ENCODE measurements around the gene ANXA2R. TPM values are rescaled to one million over a fixed set of nuclear protein-coding genes. Genes with fewer than 3 reads are reported as not detected.

The ANXA2R gene
- polyA plus RNA-seq, 1 donor from 2014 or later, result not detected

GRCh38 chr5:43000111-43000840 lies 39.8 kb downstream of the ANXA2R start:
- Histone ChIP-seq H3K79me2 (replicated peaks; ENCODE audit: insufficient read depth, low read length) (no peaks in the 10 kb centered on the region), H3K36me3 (ENCODE audit: insufficient read depth, low read length) (no peaks in the 10 kb centered on the region), H3K9me3 (ENCODE audit: low read length) (no peaks in the 10 kb centered on the region), H3K4me2 (ENCODE audit: low read length) (no peak overlapping the region), H3K9ac (ENCODE audit: low read length) (no peak overlapping the region), H2AFZ (ENCODE audit: low read depth, low read length) (no peak overlapping the region), H3K9me2 (ENCODE audit: insufficient read depth, low read length) (no peaks in the 10 kb centered on the region), H3K27ac (ENCODE audit: low read length) (no peak overlapping the region), H3K4me3 (ENCODE audit: low read length) (peak overlapping the region; percentile 39), H4K20me1 (ENCODE audit: insufficient read depth) (no peaks in the 10 kb centered on the region), H3K27me3 (ENCODE audit: insufficient read depth, low read depth, low read length) (peaks cover 95% of the 10 kb centered on the region), H3F3A (ENCODE audit: insufficient read depth, low read length, poor library complexity, severe bottlenecking) (no peaks in the 10 kb centered on the region)
- TF ChIP-seq EP300 (conservative IDR thresholded peaks at IDR 0.05; ENCODE audit: poor library complexity, severe bottlenecking) (no peak), MXI1 (conservative IDR thresholded peaks at IDR 0.05; ENCODE audit: poor library complexity, severe bottlenecking) (no peak), EZH2 (IDR thresholded peaks at IDR 0.05; ENCODE audit: borderline replicate concordance, insufficient read depth, low read length, poor library complexity, severe bottlenecking) (no peak), CTCF (IDR thresholded peaks at IDR 0.05; ENCODE audit: poor library complexity, severe bottlenecking) (no peak)
- TF ChIP-seq, protein P1, sequence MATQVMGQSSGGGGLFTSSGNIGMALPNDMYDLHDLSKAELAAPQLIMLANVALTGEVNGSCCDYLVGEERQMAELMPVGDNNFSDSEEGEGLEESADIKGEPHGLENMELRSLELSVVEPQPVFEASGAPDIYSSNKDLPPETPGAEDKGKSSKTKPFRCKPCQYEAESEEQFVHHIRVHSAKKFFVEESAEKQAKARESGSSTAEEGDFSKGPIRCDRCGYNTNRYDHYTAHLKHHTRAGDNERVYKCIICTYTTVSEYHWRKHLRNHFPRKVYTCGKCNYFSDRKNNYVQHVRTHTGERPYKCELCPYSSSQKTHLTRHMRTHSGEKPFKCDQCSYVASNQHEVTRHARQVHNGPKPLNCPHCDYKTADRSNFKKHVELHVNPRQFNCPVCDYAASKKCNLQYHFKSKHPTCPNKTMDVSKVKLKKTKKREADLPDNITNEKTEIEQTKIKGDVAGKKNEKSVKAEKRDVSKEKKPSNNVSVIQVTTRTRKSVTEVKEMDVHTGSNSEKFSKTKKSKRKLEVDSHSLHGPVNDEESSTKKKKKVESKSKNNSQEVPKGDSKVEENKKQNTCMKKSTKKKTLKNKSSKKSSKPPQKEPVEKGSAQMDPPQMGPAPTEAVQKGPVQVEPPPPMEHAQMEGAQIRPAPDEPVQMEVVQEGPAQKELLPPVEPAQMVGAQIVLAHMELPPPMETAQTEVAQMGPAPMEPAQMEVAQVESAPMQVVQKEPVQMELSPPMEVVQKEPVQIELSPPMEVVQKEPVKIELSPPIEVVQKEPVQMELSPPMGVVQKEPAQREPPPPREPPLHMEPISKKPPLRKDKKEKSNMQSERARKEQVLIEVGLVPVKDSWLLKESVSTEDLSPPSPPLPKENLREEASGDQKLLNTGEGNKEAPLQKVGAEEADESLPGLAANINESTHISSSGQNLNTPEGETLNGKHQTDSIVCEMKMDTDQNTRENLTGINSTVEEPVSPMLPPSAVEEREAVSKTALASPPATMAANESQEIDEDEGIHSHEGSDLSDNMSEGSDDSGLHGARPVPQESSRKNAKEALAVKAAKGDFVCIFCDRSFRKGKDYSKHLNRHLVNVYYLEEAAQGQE (IDR thresholded peaks at IDR 0.05; ENCODE audit: borderline replicate concordance), result no peak

- no peak overlapping the region for H3K27ac ChIP-seq (ENCODE audit: low read length)
- no peak overlapping the region for H3K4me2 ChIP-seq (ENCODE audit: low read length)
- no peaks in the 10 kb centered on the region for H3K36me3 ChIP-seq (ENCODE audit: insufficient read depth, low read length)
- H3K4me3 ChIP-seq (ENCODE audit: low read length), result no peak overlapping the region
- no peaks in the 10 kb centered on the region for H3K79me2 ChIP-seq (replicated peaks; ENCODE audit: insufficient read depth, low read length)
- H3F3A ChIP-seq (ENCODE audit: insufficient read depth, low read length, poor library complexity, severe bottlenecking), result no peaks in the 10 kb centered on the region
- H3K9me3 ChIP-seq (ENCODE audit: low read length), result peaks cover 10% of the 10 kb centered on the region
- no peak overlapping the region for H3K9ac ChIP-seq (ENCODE audit: low read length)
- no peak overlapping the region for H2AFZ ChIP-seq (ENCODE audit: low read depth, low read length)
- H3K27me3 ChIP-seq (ENCODE audit: insufficient read depth, low read depth, low read length), result peaks cover 100% of the 10 kb centered on the region
- no peaks in the 10 kb centered on the region for H3K9me2 ChIP-seq (ENCODE audit: insufficient read depth, low read length)
- no peaks in the 10 kb centered on the region for H4K20me1 ChIP-seq (ENCODE audit: insufficient read depth)
- no peak for TF ChIP-seq POLR2AphosphoS5 (IDR thresholded peaks at IDR 0.05)
- TF ChIP-seq TAF1 (IDR thresholded peaks at IDR 0.05; ENCODE audit: low read depth), result no peak
- TF ChIP-seq SMC3 (conservative IDR thresholded peaks at IDR 0.05; ENCODE audit: poor library complexity), result no peak
- no peak for TF ChIP-seq EZH2 (IDR thresholded peaks at IDR 0.05; ENCODE audit: borderline replicate concordance, insufficient read depth, low read length, poor library complexity, severe bottlenecking)
- TF ChIP-seq MXI1 (conservative IDR thresholded peaks at IDR 0.05; ENCODE audit: poor library complexity, severe bottlenecking), result no peak
- TF ChIP-seq CTCF (IDR thresholded peaks at IDR 0.05; ENCODE audit: poor library complexity, severe bottlenecking), result no peak
- TF ChIP-seq EP300 (conservative IDR thresholded peaks at IDR 0.05; ENCODE audit: poor library complexity, severe bottlenecking), result no peak
- TF ChIP-seq, protein P1 (IDR thresholded peaks at IDR 0.05; ENCODE audit: borderline replicate concordance), result no peak
- no peak for TF ChIP-seq RAD21 (conservative IDR thresholded peaks at IDR 0.05)
Observed at GRCh38 chr5:42995360-42995751, 44.8 kb downstream of the ANXA2R start.

Measured in neural cell (in vitro differentiated cells).